ENCODE results near the gene ZCCHC7. TPM values are rescaled to one million over a fixed set of nuclear protein-coding genes. Genes with fewer than 3 reads are reported as not detected.
A peak's percentile ranks its signal among the peaks of the same experiment; 100 is the strongest.

ZCCHC7 gene
- total and polyA plus RNA-seq, 9 of the 15 experiments (the other 6 are each of a cell fraction or from before 2014, with no cell fraction given), result 34.1 to 68.9 (median 48.8) TPM

- no peak for TF ChIP-seq HIVEP1 (CRISPR knock-in tag; IDR thresholded peaks at IDR 0.05)
- TF ChIP-seq, protein P1, sequence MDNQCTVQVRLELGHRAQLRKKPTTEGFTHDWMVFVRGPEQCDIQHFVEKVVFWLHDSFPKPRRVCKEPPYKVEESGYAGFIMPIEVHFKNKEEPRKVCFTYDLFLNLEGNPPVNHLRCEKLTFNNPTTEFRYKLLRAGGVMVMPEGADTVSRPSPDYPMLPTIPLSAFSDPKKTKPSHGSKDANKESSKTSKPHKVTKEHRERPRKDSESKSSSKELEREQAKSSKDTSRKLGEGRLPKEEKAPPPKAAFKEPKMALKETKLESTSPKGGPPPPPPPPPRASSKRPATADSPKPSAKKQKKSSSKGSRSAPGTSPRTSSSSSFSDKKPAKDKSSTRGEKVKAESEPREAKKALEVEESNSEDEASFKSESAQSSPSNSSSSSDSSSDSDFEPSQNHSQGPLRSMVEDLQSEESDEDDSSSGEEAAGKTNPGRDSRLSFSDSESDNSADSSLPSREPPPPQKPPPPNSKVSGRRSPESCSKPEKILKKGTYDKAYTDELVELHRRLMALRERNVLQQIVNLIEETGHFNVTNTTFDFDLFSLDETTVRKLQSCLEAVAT (IDR thresholded peaks at IDR 0.05), result no peak
- TF ChIP-seq THRB (CRISPR knock-in tag; conservative IDR thresholded peaks at IDR 0.05), result 0 out of 2 replicates have a peak, but pooled peaks have one; percentile 13
- no peak for TF ChIP-seq CBX8 (IDR thresholded peaks at IDR 0.05; ENCODE audit: borderline replicate concordance, extremely low read depth, low read depth, low read length, poor library complexity, severe bottlenecking)
- TF ChIP-seq ZNF589 (CRISPR knock-in tag; IDR thresholded peaks at IDR 0.05; ENCODE audit: low read depth), result no peak
- no peak for TF ChIP-seq LCOR (CRISPR knock-in tag; IDR thresholded peaks at IDR 0.05)
- TF ChIP-seq ZNF121 (CRISPR knock-in tag; conservative IDR thresholded peaks at IDR 0.05), result no peak
- TF ChIP-seq ZNF707 (CRISPR knock-in tag; conservative IDR thresholded peaks at IDR 0.05), result no peak
- TF ChIP-seq PTRF (tag; IDR thresholded peaks at IDR 0.05), result no peak
- TF ChIP-seq C11orf30 (IDR thresholded peaks at IDR 0.05; ENCODE audit: low read depth), result peak; percentile 89
- TF ChIP-seq, protein P2, sequence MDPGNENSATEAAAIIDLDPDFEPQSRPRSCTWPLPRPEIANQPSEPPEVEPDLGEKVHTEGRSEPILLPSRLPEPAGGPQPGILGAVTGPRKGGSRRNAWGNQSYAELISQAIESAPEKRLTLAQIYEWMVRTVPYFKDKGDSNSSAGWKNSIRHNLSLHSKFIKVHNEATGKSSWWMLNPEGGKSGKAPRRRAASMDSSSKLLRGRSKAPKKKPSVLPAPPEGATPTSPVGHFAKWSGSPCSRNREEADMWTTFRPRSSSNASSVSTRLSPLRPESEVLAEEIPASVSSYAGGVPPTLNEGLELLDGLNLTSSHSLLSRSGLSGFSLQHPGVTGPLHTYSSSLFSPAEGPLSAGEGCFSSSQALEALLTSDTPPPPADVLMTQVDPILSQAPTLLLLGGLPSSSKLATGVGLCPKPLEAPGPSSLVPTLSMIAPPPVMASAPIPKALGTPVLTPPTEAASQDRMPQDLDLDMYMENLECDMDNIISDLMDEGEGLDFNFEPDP (CRISPR knock-in tag; IDR thresholded peaks at IDR 0.05), result no peak
- TF ChIP-seq MAFG (tag; conservative IDR thresholded peaks at IDR 0.05), result peak; percentile 82
- TF ChIP-seq MAFF (IDR thresholded peaks at IDR 0.05; ENCODE audit: low read length), result peak; percentile 78
- TF ChIP-seq MAFK (IDR thresholded peaks at IDR 0.05; ENCODE audit: low read length), result peak; percentile 52; the same call in 1 of the 2 replicates
- TF ChIP-seq SIRT6 (IDR thresholded peaks at IDR 0.05; ENCODE audit: low read depth, low read length), result no peak
- peak; percentile 93 for TF ChIP-seq ZNF316 (IDR thresholded peaks at IDR 0.05)
- TF ChIP-seq FUS (optimal IDR thresholded peaks at IDR 0.05; ENCODE audit: low read depth, low read length), result no peak
- TF ChIP-seq HDAC1 (IDR thresholded peaks at IDR 0.05), result no peak
- POLR2A ChIA-PET, result interaction anchor here (1.1 to 2.3 kb wide), 4 partner anchors 8 to 24 kb away, joined by 3 to 8 read pairs (median 6); partner anchors contain the start of gene ZCCHC7
- intact Hi-C loops (cut with micrococcal nuclease), result loop anchor here (5.0 to 10.0 kb wide), 4 partner anchors 69 to 267 kb away; no protein-coding TSS in a partner anchor
- peaks cover 0 to 3% of the 10 kb centered on the region in 2 experiments; a peak in 2 of 5 replicates for H3K4me1 ChIP-seq (replicated peaks in 1 of 2; ENCODE audit: control insufficient read depth in 2 of 2, insufficient read depth in 2 of 2, low read length in 2 of 2)
- H4K20me1 ChIP-seq (replicated peaks; ENCODE audit: control insufficient read depth, insufficient read depth, low read length), result peaks cover 6% of the 10 kb centered on the region; the same call in 1 of the 2 replicates
- H3K27ac ChIP-seq (ENCODE audit: extremely low read depth, low read depth, low read length), result no peak overlapping the region
- no peak overlapping the region for H2AFZ ChIP-seq (ENCODE audit: low read depth, low read length)
- 98% methylated on average over 3 of the region's 3 CpGs for WGBS (ENCODE audit: insufficient coverage, low coverage, missing lambda C conversion rate)
- H3K27me3 ChIP-seq (ENCODE audit: control insufficient read depth in 2 of 2, insufficient read depth in 2 of 2, low read length in 2 of 2), result no peaks in the 10 kb centered on the region
- in situ Hi-C loops (cut with MboI), result no loop called here
- no peaks in the 10 kb centered on the region for H3K9me3 ChIP-seq (replicated peaks; ENCODE audit: control insufficient read depth, insufficient read depth, low read depth, low read length)
- no peaks in the 10 kb centered on the region for H3K9me1 ChIP-seq (ENCODE audit: control insufficient read depth, insufficient read depth, low read length)
- ATAC-seq (no peak), FAIRE-seq (no peak), DNase-seq (ENCODE audit: extremely low read depth in 1 of 4, low spot score in 3 of 4) (no peak)
- no peak overlapping the region for H3K4me3 ChIP-seq
- H3K79me2 ChIP-seq (ENCODE audit: control insufficient read depth, insufficient read depth, low read length), result peaks cover 87% of the 10 kb centered on the region
- no peak overlapping the region for H3K9ac ChIP-seq (ENCODE audit: insufficient read depth in 1 of 2, low read depth in 2 of 2, low read length in 2 of 2)
- no peak overlapping the region for H3K4me2 ChIP-seq (ENCODE audit: insufficient read depth, low read length)
- CTCF ChIA-PET (ENCODE audit: low intra/inter-chr PET ratio), result no interaction called here
- H3K36me3 ChIP-seq (ENCODE audit: control insufficient read depth, insufficient read depth, low read length), result peaks cover 79% of the 10 kb centered on the region
- BruUV-seq (replicated peaks), result no TSS peak
Observed at GRCh38 chr9:37128051-37128450, 7.7 kb downstream of the ZCCHC7 start.
